ENCODE data around the gene RFNG. TPM values are rescaled to one million over a fixed set of nuclear protein-coding genes. Genes with fewer than 3 reads are reported as not detected.

Gene RFNG
- polyA plus RNA-seq, 3 donors: 34.4 to 35.7 (median 34.4) TPM

DNA sequence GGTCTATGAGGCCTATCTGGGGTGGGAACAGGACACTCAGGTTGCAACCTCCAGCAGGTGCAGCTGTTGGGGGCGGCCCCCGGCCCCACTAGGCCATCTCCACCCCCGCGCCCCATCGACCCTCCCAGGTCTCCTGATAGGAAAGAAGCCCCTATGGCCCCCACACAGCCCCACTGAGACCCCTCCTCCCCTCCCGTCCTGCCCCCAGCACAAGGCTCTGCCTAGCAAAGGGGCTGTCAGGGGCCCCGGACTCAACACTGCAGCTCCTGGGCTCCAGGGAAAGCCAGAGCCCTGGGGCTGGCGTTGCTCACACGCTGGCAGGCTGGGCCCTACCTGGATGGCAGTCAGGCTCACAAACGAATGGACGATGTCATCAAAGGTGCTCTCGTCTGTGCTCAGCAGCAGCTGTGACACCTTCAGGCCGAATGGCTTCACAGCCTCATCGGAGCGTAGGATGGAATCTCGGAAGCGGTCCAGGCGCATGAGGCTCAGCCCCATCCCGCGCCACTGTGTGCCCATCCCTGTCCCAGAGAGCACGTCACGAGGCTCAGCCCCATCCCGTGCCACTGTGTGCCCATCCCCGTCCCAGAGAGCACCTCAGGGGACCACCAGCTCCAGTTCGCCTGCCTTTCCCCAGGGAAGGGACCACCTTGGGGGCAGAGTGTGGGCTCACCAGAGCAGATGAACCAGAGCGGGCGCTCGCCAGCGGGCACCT, 39.1 kb upstream of the RFNG start:
- DNase-seq (ENCODE audit: low read depth in 3 of 3, low spot score in 2 of 3): no peak

DNA sequence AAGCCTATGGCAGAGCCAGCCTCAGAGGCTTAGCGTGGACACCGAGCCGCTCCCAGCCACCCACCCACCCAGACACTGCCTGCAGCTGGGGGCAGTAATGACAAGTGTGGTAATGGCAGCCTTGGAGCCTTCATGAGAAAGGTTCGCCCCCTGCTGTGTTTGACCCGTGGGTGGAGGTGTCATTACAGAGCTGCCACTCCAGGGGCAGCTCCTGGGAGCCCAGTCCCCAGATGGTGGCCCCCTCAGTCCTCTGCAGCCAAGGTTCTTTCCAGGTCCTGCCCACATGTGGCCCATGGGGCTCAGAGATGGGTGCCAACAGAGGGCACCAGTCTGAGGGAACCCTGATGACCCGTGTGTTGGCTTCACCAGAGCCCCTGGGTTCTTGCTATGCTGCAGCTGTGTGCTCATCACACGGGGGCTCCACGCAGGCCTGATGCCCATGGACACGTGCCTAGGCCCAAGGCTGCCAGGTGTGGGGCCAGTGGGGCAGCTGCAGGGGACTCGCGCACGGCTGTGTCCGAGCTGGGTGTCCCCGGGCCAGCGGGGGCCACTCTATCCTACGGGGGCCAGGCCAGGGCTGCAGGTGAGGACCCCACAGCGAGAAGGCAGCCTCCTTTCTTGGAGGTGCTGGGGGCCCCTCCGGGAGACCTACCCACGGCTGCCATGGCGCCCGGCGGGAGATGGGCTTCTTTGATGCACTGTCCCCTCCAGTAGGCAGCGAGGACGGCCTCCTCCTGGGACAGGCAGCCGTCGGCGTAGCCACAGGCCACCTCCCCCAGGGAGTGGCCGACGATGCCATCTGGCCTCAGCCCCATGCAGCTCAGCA, 38.3 kb upstream of the RFNG start:
- DNase-seq (ENCODE audit: low read depth in 3 of 3, low spot score in 2 of 3): no peak

DNA sequence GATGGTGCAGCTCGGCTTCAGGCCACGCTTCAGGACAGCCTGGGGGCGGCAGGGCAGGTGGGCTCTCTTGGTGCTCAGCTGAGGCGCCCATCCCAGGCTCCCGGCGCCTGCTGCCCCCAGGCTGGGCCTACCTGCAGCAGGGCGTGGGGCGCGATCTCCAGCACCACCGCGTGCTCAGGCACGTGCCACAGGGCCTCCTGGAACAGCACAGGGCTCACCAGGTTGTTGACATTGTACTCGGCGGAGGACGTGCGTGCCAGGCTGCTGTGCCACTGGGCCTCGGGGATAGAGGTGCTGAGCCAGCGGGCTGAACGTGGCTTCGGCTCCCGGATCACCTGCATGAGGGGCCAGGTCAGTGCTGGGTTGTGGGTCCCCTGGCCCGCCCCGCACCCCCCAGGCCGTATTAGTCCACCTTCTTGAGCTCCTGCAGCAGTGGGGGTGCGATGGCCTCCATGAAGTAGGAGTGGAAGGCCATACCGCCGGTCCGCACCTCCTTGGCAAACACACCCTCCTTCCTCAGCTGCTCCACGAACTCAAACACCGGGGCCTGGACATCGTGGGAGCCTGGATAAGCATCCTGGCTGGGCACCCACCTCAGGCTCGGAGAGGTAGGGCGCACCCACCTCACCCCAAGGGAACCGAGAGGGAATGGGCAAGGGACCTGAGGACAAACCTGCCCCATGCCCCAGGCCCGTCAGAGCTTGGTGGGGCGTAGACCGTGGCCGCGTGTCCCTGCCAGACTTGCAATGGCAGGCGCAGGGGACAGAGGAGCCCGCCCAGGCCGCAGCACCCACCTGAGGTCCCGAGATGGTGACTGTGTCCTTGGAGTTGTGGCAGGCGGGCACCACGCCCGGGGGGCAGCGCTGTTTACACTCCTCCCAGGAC, 37.5 kb upstream of the RFNG start:
- DNase-seq (ENCODE audit: low read depth in 3 of 3, low spot score in 2 of 3): no peak

DNA sequence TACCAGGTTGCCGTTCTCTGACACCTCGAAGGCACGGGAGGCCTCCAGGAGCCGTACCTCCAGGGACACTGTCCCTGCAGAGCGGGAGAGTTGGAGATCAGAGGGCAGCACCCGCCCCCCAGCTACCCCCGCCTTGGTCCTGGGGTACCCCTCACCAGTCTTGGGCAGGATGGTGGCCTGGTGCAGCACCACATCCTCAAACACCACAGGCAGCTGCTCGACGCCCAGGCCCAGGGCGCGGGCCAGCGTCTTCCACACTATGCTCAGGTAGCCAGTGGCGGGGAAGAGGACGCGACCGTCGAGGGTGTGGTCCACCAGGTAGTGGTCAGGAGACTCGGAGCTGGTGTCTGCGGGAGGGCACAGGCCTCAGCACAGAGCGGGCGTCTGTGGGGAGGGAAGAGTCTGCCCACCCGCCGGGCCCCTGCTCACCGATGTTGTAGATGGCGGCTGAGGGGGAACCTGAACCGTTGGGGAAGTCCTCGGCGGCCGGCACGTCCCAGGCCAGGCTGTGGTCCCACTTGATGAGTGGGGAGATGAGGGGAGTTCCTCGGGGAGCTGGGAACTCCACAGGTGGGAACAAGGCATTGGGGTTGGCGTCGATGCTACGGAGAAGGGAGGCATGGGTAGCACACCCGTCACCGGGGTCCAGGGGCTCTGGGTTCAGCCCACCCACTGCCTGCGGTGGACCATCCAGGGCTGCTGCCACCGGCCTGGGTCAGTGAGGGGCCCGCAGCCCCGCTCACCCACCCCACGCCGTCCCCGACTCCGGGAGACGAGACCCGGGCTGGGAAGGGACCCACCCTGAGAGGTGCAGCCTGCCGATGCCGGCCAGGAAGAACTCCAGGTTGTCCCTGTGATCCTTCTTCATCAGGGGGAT, 36.6 kb upstream of the RFNG start:
- DNase-seq (ENCODE audit: low read depth in 3 of 3, low spot score in 2 of 3): no peak

DNA sequence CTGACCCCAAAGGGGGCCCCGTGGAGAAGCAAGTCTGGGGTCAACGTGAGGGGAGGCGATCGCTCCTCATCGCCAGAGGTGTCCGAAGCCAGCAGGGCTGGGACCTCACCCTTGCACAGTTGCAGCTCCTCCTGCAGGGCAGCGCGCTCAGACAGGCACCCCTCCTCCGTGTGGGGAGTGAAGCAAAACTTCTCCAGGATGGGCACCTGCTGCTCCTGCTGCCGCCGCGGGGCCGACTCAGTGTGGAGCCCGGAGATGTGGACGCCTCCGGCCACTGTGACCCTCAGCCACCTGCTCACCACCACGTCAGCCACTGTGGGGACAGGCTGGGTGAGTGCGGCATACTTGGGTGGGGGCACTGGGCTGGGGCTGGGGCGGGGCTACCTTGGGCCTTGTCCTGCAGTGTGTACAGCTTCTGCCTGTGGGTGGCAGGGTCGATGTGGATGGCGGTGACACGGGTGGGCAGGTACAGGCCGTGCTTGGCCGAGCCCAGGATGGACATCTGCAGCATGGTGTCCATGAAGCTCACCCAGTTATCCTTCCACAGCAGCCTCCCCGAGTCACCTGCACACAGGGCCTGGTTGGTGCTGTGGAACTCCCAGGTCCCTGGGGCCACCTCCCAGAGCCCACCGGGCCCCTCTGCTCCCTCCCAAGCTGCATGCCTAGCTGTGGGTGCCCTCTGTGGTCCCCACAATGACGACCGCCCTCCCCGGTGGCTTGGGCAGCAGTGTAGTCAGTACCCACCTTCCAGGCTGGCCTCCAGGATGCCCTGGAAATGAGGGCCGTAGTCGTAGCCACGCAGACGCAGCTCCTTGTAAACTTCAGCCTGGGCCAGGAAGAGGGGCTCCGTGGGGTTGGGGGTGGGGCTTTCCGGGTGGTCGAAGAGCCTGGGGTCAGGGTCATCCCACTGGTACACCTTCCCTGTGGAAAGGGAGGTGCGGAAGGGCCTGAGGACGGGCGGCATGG, 35.6 kb upstream of the RFNG start:
- DNase-seq (ENCODE audit: low read depth in 3 of 3, low spot score in 2 of 3): no peak

DNA sequence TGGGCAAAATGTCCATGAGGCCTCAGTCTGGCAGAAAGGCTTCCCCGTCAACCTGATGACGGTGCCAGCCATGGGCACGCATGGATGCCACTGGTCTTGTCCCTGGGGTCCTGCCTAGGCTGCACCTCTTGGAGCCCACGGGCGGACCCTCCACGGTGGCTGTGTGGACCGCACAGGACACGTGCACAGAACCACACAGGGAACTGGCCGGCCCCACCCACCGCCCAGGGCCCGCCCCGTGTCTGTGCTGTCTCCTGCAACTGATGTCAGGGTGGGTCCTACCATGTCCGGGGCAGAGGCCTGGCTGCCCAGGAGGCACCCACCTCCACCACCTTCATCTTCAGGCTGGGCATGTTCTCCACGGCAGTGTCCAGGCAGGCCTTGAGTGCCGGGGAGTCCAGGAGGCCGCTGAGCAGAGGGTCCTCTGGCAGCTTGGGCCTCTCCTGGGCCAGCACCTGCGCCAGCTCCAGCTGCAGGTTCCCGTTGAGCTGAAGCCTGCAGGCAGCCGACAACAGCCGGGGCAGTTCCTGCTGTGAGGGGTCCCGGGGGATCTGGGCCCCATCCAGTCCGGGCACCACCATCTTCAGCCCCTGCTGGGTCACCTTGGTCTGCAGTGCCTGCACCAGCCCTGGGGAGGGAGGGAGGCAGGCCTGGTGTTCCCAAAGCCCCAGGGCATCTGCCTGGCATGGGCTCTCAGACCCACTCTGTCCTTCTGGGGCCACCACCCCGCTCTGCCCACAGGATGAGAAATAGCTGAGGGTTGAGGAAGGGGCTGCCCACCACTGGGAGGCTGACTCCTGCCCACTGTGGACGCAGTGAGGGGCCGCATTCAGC, 34.5 kb upstream of the RFNG start:
- DNase-seq (ENCODE audit: low read depth in 3 of 3, low spot score in 2 of 3): no peak

DNA sequence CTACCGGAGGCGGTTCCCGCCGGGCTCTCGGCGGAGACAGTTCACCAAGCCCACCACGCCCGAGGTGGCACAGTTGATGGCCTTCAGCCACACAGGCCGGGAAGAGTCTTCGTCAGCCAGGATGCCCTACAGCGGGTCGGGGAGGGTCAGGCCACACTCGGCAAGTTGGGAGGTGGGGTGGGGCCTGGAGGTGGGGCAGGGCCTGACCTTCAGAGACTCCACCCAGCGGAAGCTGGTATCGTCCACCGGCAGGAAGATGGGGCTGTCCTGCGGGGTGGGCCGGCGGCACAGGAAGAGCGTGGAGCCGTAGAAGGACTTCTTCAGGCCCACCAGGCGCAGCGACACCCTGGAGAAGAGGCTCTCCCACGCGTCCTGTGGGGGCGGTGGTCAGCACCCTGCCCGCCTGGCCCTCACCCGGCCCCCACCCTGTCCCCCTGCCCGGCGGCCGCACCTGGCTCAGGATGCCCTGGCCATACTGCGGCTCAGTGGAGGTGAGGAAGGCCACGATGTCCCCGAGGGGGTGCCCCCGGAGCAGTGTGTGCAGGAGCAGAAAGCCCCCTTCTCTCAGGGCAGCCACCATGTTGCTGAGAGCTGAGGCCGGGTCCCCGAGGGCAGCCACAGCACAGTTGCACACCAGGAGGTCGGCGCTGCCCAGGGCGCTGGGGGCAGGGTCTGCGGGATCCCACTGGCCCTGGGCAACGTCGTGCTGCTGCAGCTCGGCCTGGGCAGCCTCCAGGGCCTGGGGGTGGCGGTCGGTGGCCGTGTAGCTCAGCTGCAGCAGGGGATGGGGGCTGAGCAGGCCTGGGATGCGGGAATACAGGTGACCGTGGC, 33.6 kb upstream of the RFNG start:
- DNase-seq (ENCODE audit: low read depth in 3 of 3, low spot score in 2 of 3): no peak

DNA sequence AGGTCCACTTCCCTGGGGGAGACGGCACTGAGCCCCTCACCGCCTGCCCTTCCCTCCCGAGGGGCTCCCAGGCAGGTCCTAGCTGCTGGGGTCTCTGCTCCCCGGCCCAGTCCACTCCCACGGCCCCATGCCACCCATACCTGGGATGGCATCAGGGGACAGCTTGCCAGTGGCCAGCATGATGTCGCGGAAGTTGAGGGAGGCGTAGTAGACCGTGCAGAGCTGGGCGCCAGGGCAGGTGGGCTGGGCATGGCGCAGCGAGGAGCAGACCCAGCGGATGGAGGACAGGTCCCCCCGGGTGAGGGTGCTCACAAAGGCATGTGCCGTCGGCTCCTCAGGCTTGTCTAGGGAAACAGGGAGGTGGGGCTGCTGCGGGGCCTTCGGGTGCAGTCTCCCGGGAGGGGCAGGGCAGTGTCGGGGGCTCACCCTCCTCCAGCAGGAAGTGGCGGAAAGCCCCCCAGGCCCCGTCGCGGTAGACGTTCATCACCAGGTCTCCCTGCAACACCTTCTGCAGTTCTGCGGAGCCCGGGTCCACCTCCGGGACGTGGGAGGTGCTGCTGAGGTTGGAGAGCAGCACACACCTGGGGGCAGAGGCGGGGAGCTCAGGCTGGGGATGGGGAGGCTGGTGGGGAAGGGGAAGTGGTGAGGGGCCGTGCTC, 32.9 kb upstream of the RFNG start:
- no peak for DNase-seq (ENCODE audit: low read depth in 3 of 3, low spot score in 2 of 3)

DNA sequence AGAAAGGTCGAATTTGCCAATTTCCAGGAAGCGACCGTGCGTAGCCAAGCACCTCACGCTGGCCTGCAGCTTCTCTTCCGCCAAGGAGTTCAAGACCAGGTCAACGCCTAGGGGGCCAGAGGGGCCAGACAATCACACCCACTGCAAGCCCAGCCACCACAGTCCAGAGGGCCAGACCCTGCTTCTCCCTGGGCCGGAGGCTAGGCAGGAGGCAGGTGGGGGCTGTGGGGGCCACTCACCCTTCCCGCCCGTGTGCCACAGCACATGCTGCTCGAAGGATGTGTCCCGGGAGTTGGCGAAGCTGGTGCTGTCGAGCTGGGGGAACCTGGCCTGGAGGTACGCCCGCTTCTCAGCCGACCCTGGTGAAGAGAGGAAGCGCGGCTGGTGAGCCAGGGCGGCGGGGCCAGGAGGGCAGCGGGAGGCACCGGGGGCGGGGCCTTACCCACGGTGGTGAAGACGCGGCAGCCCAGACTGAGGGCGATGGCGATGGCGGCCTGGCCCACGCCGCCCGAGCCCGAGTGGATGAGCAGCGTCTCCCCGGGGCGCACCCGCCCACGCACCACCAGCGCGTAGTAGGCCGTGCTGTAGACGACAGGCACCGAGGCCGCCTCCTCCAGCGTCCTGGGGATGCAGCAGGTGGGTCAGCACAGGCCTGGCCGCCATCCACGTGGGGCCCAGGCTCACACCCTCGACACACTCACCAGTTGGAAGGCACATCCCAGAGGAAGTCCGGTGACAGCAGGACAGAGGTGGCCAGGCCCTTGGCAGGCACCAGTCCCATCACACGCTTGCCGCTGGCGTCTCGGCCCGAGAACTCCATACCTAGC, 32.1 kb upstream of the RFNG start:
- DNase-seq (ENCODE audit: low read depth in 3 of 3, low spot score in 2 of 3): no peak

DNA sequence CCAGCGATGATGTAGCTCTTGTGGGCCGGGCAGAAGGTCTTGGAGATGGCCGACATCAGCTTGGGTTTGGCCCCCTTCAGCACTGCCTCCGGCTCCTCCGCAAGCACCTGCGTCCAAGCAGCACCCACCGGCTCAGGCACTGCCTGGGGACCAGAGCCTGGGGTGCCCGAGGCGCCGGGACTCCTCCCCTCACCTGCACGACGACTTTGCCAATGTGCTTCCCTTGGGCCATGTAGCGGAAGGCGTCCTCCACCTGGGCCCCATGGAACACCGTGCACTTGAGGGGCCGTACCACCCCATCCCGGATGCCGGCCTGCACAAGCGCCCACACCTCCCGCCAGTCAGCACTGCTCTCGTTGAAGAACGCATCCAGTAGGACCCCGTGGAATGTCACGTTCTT, 31.4 kb upstream of the RFNG start:
- DNase-seq (ENCODE audit: low read depth in 3 of 3, low spot score in 2 of 3): no peak

DNA sequence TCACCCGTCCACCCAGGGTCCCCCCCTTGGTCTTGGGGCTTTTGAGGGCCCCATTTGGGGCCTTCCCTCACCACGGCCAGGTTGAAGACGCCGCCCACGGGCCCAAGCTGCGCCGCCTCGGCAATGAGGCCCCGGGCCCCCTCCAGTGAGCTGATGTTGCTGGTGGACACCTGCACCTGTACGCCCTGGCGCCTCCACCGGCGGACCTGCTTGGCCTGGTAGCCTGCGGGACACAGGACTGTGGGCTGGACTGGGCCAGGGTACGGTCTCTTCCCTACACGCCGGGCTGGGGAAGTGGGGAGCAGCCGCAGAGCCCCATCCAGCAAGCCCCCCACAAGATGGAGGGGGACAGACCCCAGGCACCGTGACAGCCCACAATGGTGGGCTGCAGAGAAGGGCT, 30.8 kb upstream of the RFNG start:
- DNase-seq (ENCODE audit: low read depth in 3 of 3, low spot score in 2 of 3): no peak

DNA sequence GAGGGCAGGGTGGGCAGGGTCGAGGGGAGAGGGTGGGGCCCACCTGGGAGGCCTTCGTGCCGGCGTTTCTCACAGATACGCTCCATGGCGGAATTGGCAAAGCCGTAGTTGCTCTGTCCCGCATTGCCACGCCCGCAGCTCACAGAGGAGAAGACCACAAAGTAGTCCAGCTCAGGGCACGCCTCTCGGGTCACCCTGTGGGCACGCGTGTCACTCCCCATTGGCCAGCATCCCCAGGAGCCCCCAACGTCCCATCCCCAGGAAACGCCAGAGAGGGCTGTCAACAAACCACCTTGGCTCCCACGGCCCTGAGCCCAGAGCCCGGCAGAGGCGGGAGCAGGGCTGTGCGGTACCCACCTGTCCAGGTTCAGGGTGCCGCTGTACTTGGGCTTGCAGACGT, 30.4 kb upstream of the RFNG start:
- DNase-seq (ENCODE audit: low read depth in 3 of 3, low spot score in 2 of 3): no peak

DNA sequence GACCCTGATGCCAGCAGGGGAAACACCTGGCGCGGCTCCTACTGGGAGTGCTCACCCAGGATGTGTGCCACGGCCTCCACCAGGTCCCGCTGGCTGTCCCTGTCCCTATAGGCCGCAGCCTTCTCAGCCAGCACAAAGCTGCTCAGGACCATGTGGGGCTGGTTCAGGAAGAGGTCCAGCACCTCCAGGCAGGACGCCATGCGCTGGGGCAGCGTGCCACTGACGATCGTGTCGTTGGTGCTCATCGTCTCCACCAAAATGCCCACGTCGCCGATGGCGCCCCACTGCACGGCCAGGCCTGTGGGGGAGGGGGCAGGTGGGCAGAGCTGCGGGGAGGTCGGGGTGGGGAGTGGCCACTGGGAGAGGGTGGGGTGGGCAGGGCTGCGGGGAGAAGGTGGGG, 29.9 kb upstream of the RFNG start:
- DNase-seq (ENCODE audit: low read depth in 3 of 3, low spot score in 2 of 3): no peak

DNA sequence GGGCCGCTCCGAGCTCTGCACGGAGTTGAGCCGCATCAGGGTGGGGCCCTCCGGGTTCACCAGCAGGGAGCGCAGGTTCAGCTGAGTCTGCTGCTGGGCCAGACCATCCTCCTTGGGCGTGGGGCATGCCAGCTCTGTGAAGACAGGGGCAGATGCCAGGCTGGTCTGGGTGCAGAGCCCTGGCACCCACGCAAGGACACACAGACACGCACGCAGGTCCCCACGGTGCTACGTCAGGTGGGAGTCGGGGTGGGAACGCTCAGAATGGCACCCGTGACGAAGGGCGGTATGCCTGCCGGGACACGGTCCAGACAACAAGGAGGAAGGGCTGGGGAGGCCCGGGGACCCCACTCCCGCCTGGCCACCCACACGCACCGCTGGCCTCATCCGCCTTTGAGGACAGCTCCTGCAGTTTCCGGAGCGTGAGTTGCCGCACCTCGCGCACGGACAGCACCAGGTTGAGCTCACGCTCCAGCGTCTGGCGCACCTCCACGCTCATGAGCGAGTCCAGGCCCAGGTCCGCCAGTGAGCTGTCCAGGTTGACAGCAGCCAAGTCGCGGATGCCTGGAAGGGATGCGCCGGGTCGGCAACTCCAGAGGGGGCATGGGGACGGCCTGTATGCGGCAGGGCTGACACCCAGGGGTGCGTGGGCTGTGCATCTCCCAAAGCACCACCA, 29.3 kb upstream of the RFNG start:
- DNase-seq (ENCODE audit: low read depth in 3 of 3, low spot score in 2 of 3): no peak

DNA sequence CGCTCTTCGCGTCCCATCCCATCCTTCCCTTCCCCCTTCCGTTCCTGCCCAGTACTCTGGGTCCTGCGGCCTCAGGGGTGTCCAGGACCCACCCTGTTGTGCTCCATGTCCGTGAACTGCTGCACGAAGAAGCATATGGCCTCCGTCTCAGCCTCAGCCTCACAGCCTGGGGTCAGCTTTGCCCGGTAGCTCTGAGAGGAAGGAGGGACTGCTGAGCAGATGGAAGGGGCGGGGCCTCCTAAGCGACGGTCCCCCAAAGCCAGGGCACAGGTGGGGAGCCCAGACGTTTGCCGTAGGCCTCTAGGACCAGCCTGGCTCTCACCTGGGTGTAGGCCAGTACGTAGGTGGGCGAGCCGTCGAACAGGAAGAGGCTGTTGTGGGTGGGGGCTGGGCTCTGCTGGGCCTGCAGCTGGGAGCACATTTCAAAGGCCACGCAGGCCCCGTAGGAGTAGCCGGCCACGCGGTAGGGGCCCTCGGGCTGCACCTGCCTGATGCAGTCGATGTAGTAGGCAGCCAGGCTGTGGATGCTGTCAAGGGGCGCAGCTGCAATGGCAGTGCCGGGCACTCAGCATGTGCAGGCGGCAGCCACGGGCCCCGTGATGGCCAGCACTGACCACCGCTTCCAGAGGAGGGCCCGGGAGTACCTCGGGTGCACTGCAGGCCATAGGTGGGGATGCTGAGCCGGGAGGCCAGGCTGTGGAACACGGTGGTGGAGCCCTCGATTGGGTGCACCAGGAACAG, 28.6 kb upstream of the RFNG start:
- no peak for DNase-seq (ENCODE audit: low read depth in 3 of 3, low spot score in 2 of 3)

Data from right renal cortex interstitium (tissue), 3 donors.